Caco-2 (cell line): ENCODE measurements around the gene LENG1. TPM values are rescaled to one million over a fixed set of nuclear protein-coding genes. Genes with fewer than 3 reads are reported as not detected.

Source experiments
- BruUV-seq: library from RNA; stranded (reverse); fragments of 400-500 nt; replicated peaks from 2 replicates; lab custom pipeline; 2021; lab: Mats Ljungman, UMichigan
- CTCF ChIA-PET: fragments of 300-600 bp; sonication (Branson Sonifier 250); formaldehyde crosslinking; loops from one replicate; lab custom pipeline; 2022; ENCODE audit warnings: antibody characterized with exemption; lab: Charles Lee
- POLR2A ChIA-PET: fragments of 300-600 bp; sonication (Branson Sonifier 250); formaldehyde crosslinking; loops from one replicate; lab custom pipeline; 2022; ENCODE audit warnings: antibody characterized with exemption; lab: Charles Lee
- DNase-seq, 2 experiments: peaks; one replicate each; pipeline versions ENCODE4 v3.0.0 to v3.0.0-alpha.2; 2020 to 2022
- H3K27me3 ChIP-seq: replicated peaks from 2 replicates; pipeline ENCODE4 v1.6.0; 2011; ENCODE audit warnings: low read length; ENCODE audit not compliant: control insufficient read depth, insufficient read depth
- H3K36me3 ChIP-seq: 2 replicates; pipeline ENCODE4 v1.5.1; 2011; ENCODE audit warnings: low read length; ENCODE audit not compliant: control insufficient read depth, insufficient read depth
- H3K4me1 ChIP-seq: fragments of 250-450 bp; sonication (Bioruptor Pico); 2 replicates; pipeline ENCODE4 v1.5.1; 2020; ENCODE audit warnings: mild to moderate bottlenecking
- H3K4me3 ChIP-seq: 2 replicates; pipeline ENCODE4 v1.5.1; 2011; ENCODE audit warnings: low read depth, mild to moderate bottlenecking, control low read depth, low read length
- H3K9me3 ChIP-seq: fragments of 250-450 bp; sonication (Bioruptor Pico); 2 replicates; pipeline ENCODE4 v1.5.1; 2020; ENCODE audit warnings: mild to moderate bottlenecking, moderate library complexity
- H3K27ac Mint-ChIP-seq: one replicate; pipeline ENCODE4 v1.8.0; 2022; ENCODE audit warnings: mixed read lengths; ENCODE audit not compliant: unreplicated experiment
- H3K27me3 Mint-ChIP-seq: one replicate; pipeline ENCODE4 v1.8.0; 2022; ENCODE audit warnings: mixed read lengths; ENCODE audit not compliant: insufficient read depth, unreplicated experiment
- H3K36me3 Mint-ChIP-seq: one replicate; pipeline ENCODE4 v1.8.0; 2022; ENCODE audit warnings: mild to moderate bottlenecking, mixed read lengths; ENCODE audit not compliant: insufficient read depth, unreplicated experiment
- H3K4me1 Mint-ChIP-seq: one replicate; pipeline ENCODE4 v1.8.0; 2022; ENCODE audit warnings: low read depth, mixed read lengths; ENCODE audit not compliant: unreplicated experiment
- H3K4me3 Mint-ChIP-seq: one replicate; pipeline ENCODE4 v1.8.0; 2022; ENCODE audit warnings: mild to moderate bottlenecking, moderate library complexity, mixed read lengths; ENCODE audit not compliant: unreplicated experiment
- H3K9me3 Mint-ChIP-seq: one replicate; pipeline ENCODE4 v1.8.0; 2022; ENCODE audit warnings: mixed read lengths; ENCODE audit not compliant: unreplicated experiment
- CTCF ChIP-seq, 2 experiments: fragments of 200-600 bp in 1 of 2; IDR thresholded peaks; 1 replicate in 1 of 2; 2 replicates in 1 of 2; pipeline versions ENCODE4 v1.5.1 to v1.8.0; 2011 to 2022; ENCODE audit warnings: antibody characterized with exemption in 1 of 2, control low read depth in 1 of 2, inconsistent platforms in 1 of 2, low read depth in 1 of 2, low read length in 1 of 2, mild to moderate bottlenecking in 1 of 2, moderate library complexity in 1 of 2; ENCODE audit not compliant: insufficient read depth in 1 of 2, severe bottlenecking in 1 of 2, unreplicated experiment in 1 of 2
- intact Hi-C: fragments of 100-400 bp; cut with micrococcal nuclease; formaldehyde crosslinking; loops from one replicate; pipeline ENCODE4 v1.10.0; 2022; ENCODE audit not compliant: unreplicated experiment
- total RNA-seq: library from RNA; stranded (reverse); gene quantifications from 2 replicates; pipeline ENCODE4 v1.2.3, GENCODE V29; 2022

LENG1 gene
- total RNA-seq, 1 experiment from 2014 or later, result 6.9 TPM

- H3K36me3 ChIP-seq, result peaks cover 10% of the 10 kb centered on the region
- no peak for TF ChIP-seq CTCF (IDR thresholded peaks at IDR 0.05; ENCODE audit: insufficient read depth in 1 of 2, low read depth in 1 of 2, low read length in 1 of 2, severe bottlenecking in 1 of 2, unreplicated experiment in 1 of 2)
- Mint-ChIP-seq H3K36me3 (peaks cover 90% of the 10 kb centered on the region), H3K4me3 (no peak overlapping the region), H3K27ac (peak overlapping the region; percentile 55), H3K27me3 (no peaks in the 10 kb centered on the region), H3K9me3 (no peaks in the 10 kb centered on the region), H3K4me1 (peaks cover 15% of the 10 kb centered on the region)
- DNase-seq, result no peak
- no peaks in the 10 kb centered on the region for H3K27me3 ChIP-seq
- ChIA-PET POLR2A (no interaction called here), CTCF (no interaction called here)
- H3K4me3 ChIP-seq, result no peak overlapping the region
- no TSS peak for BruUV-seq
- peaks cover 10% of the 10 kb centered on the region for H3K4me1 ChIP-seq
- H3K9me3 ChIP-seq, result no peaks in the 10 kb centered on the region
- intact Hi-C loops, result no loop called here
These were observed 5.7 kb downstream of the LENG1 start for GRCh38 chr19:54153731-54154326.

- Mint-ChIP-seq H3K27ac (peak overlapping the region; percentile 55), H3K4me1 (peaks cover 10% of the 10 kb centered on the region), H3K27me3 (no peaks in the 10 kb centered on the region), H3K36me3 (peaks cover 93% of the 10 kb centered on the region), H3K4me3 (no peak overlapping the region), H3K9me3 (no peaks in the 10 kb centered on the region)
- H3K27me3 ChIP-seq, result no peaks in the 10 kb centered on the region
- peaks cover 10% of the 10 kb centered on the region for H3K36me3 ChIP-seq
- no peaks in the 10 kb centered on the region for H3K9me3 ChIP-seq
- no TSS peak for BruUV-seq
- ChIA-PET POLR2A (no interaction called here), CTCF (no interaction called here)
- no peak for DNase-seq
- H3K4me1 ChIP-seq, result peaks cover 5% of the 10 kb centered on the region; the same call in 1 of the 2 replicates
- intact Hi-C loops, result no loop called here
- no peak for TF ChIP-seq CTCF (IDR thresholded peaks at IDR 0.05; ENCODE audit: insufficient read depth in 1 of 2, low read depth in 1 of 2, low read length in 1 of 2, severe bottlenecking in 1 of 2, unreplicated experiment in 1 of 2)
- H3K4me3 ChIP-seq, result no peak overlapping the region
These were observed 6.5 kb downstream of the LENG1 start for GRCh38 chr19:54152878-54153524.

- no TSS peak for BruUV-seq
- H3K27me3 Mint-ChIP-seq, result no peaks in the 10 kb centered on the region
- H3K27ac Mint-ChIP-seq, result no peak overlapping the region
- peaks cover 8% of the 10 kb centered on the region for H3K4me1 Mint-ChIP-seq
- H3K4me3 Mint-ChIP-seq, result no peak overlapping the region
- Histone ChIP-seq H3K27me3 (no peaks in the 10 kb centered on the region), H3K4me1 (peaks cover 5% of the 10 kb centered on the region; the same call in 1 of the 2 replicates), H3K9me3 (no peaks in the 10 kb centered on the region), H3K4me3 (no peak overlapping the region), H3K36me3 (peaks cover 10% of the 10 kb centered on the region)
- no peak for DNase-seq
- ChIA-PET CTCF (interaction anchor here (2.1 kb wide), 1 partner anchor 15 kb away, joined by 5 read pairs; the partner anchor contains the start of gene CNOT3), POLR2A (no interaction called here)
- TF ChIP-seq CTCF (IDR thresholded peaks at IDR 0.05; ENCODE audit: insufficient read depth in 1 of 2, low read depth in 1 of 2, low read length in 1 of 2, severe bottlenecking in 1 of 2, unreplicated experiment in 1 of 2), result no peak
- H3K36me3 Mint-ChIP-seq, result peaks cover 94% of the 10 kb centered on the region
- no peaks in the 10 kb centered on the region for H3K9me3 Mint-ChIP-seq
- intact Hi-C loops, result no loop called here
These were observed 7.3 kb downstream of the LENG1 start for GRCh38 chr19:54152267-54152666.
